GM23248 (cell line): ENCODE data around the gene CHST11.

Experiments used
- EZH2 ChIP-seq: fragments of 200-600 bp; sonication (generic); IDR thresholded peaks from 2 replicates; pipeline ENCODE4 v1.6.1; 2018; ENCODE audit warnings: antibody characterized with exemption, mild to moderate bottlenecking; ENCODE audit not compliant: insufficient read depth, poor library complexity, severe bottlenecking
- EZH2phosphoT487 ChIP-seq: fragments of 200-600 bp; sonication (generic); IDR thresholded peaks from 2 replicates; pipeline ENCODE4 v1.6.1; 2018; ENCODE audit warnings: antibody characterized with exemption, moderate library complexity, mild to moderate bottlenecking, low read depth; ENCODE audit not compliant: insufficient read depth

GRCh38 chr12:104486943-104487819 is 30.4 kb downstream of the CHST11 start:
- TF ChIP-seq EZH2: no peak
- no peak for TF ChIP-seq EZH2phosphoT487
